Activated CD4-positive, alpha-beta T cell treated with anti-CD3 and anti-CD28 coated beads, Interleukin-2, amount 50 U/mL, for 24 hours (primary cell): ENCODE measurements around the gene GABRA4.

Source experiments
- DNase-seq, 2 donors: peaks; one replicate each; pipeline ENCODE4 v3.0.0-alpha.2; 2020; ENCODE audit warnings: low read depth in 1 of 2, low spot score in 1 of 2

The GABRA4 gene

GRCh38 chr4:46979726-46980125 is 13.7 kb downstream of the GABRA4 start:
- DNase-seq: no peak

- DNase-seq: no peak
Measured at GRCh38 chr4:46979283-46979682, 14.1 kb downstream of the GABRA4 start.

- DNase-seq: no peak
Measured at GRCh38 chr4:46977245-46977644, 16.1 kb downstream of the GABRA4 start.

GRCh38 chr4:46975812-46976553 is 17.4 kb downstream of the GABRA4 start:
- no peak for DNase-seq

- no peak for DNase-seq
Measured at GRCh38 chr4:46974891-46975543, 18.4 kb downstream of the GABRA4 start.

GRCh38 chr4:46968847-46969246 is 24.5 kb downstream of the GABRA4 start:
- DNase-seq: no peak

- no peak for DNase-seq
Measured at GRCh38 chr4:46967631-46968030, 25.8 kb downstream of the GABRA4 start.

GRCh38 chr4:46958742-46959488 is 34.5 kb downstream of the GABRA4 start:
- DNase-seq: no peak

GRCh38 chr4:46956451-46956850 is 36.9 kb downstream of the GABRA4 start:
- DNase-seq: no peak

GRCh38 chr4:46955601-46956000 is 37.8 kb downstream of the GABRA4 start:
- DNase-seq: no peak

GRCh38 chr4:46954643-46955042 is 38.7 kb downstream of the GABRA4 start:
- DNase-seq: no peak

- no peak for DNase-seq
Measured at GRCh38 chr4:46953564-46953963, 39.8 kb downstream of the GABRA4 start.

- DNase-seq: no peak
Measured at GRCh38 chr4:46952451-46952850, 40.9 kb downstream of the GABRA4 start.

- DNase-seq: no peak
Measured at GRCh38 chr4:46950826-46951225, 42.6 kb downstream of the GABRA4 start.

- no peak for DNase-seq
Measured at GRCh38 chr4:46949822-46950221, 43.6 kb downstream of the GABRA4 start.

GRCh38 chr4:46947541-46947940 is 45.8 kb downstream of the GABRA4 start:
- no peak for DNase-seq

- DNase-seq: no peak
Measured at GRCh38 chr4:46946919-46947536, 46.4 kb downstream of the GABRA4 start.

GRCh38 chr4:46945062-46945461 is 48.3 kb downstream of the GABRA4 start:
- DNase-seq: no peak

- DNase-seq: no peak
Measured at GRCh38 chr4:46944345-46944744, 49.0 kb downstream of the GABRA4 start.

- no peak for DNase-seq
Measured at GRCh38 chr4:46937493-46937892, 55.9 kb downstream of the GABRA4 start.

GRCh38 chr4:46934726-46935125 is 58.7 kb downstream of the GABRA4 start:
- DNase-seq: no peak

- no peak for DNase-seq
Measured at GRCh38 chr4:46933686-46934085, 59.7 kb downstream of the GABRA4 start.
